ENCODE results near the gene PLEKHA7. TPM values are rescaled to one million over a fixed set of nuclear protein-coding genes. Genes with fewer than 3 reads are reported as not detected.

The PLEKHA7 gene
- total RNA-seq, 6 donors from 2014 or later = 27.5 to 87.0 (median 48.6) TPM

DNA sequence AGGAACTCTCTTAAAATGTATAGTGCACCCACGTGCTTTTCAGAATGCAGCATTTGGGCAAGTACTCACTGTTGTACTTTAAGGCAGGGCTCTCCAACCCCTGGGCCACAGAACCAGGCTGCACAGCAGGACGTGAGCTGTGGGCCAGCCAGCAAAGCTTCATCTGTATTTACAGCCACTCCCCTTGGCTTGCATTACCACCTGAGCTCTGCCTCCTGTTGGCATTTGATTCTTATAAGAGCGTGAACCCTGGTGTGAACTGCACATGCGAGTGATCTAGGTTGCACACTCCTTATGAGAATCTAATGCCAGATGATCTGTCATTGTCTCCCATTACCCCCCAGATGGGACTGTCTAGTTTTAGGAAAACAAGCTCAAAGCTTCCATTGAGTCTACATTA lies 272.7 kb downstream of the PLEKHA7 start:
- H3K4me3 ChIP-seq = no peak overlapping the region
- no peak for TF ChIP-seq CTCF (IDR thresholded peaks at IDR 0.05)
- TF ChIP-seq POLR2AphosphoS5 (IDR thresholded peaks at IDR 0.05) = no peak
- no peak for TF ChIP-seq POLR2A (IDR thresholded peaks at IDR 0.05)
- no peak for TF ChIP-seq EP300 (IDR thresholded peaks at IDR 0.05)

GRCh38 chr11:16738947-16739815 lies 275.0 kb downstream of the PLEKHA7 start:
- WGBS, 2 donors = 3% methylated on average over 32 of the region's 32 CpGs
- TF ChIP-seq POLR2AphosphoS5 (IDR thresholded peaks at IDR 0.05) (no peak), CTCF (IDR thresholded peaks at IDR 0.05) (no peak), POLR2A (IDR thresholded peaks at IDR 0.05) (no peak)
- Histone ChIP-seq H3K27me3 (no peaks in the 10 kb centered on the region), H3K9me3 (no peaks in the 10 kb centered on the region), H3K4me1 (peaks cover 36 to 54% (median 39%) of the 10 kb centered on the region in 4 donors), H3K27ac (peak overlapping the region; percentile 94 to 99 (median 97)), H3K36me3 (no peaks in the 10 kb centered on the region), H3K4me3 (peak overlapping the region; percentile 65 to 78 (median 68))
- ATAC-seq (ENCODE audit: low FRiP score in 2 of 2) = peak in 1 of 2 donors; percentile 25
- no peak for DNase-seq

More for the DNA sequence above, 272.7 kb downstream of the PLEKHA7 start:
- DNase-seq (no peak), ATAC-seq (ENCODE audit: low FRiP score in 2 of 2) (no peak)
- no peak overlapping the region for H3K27ac ChIP-seq
- WGBS, 2 donors = 79 to 81% methylated on average over 4 of the region's 4 CpGs
- H3K27me3 ChIP-seq = no peaks in the 10 kb centered on the region
- H3K36me3 ChIP-seq = peaks cover 3 to 19% (median 4%) of the 10 kb centered on the region in 4 donors
- peaks cover 36 to 56% (median 42%) of the 10 kb centered on the region in 4 donors for H3K4me1 ChIP-seq
- no peaks in the 10 kb centered on the region for H3K9me3 ChIP-seq

GRCh38 chr11:16738193-16738946 lies 275.8 kb downstream of the PLEKHA7 start, which contains the start of gene C11orf58:
C11orf58 (plus strand) TSS chr11:16738647; CDS start chr11:16738779, 132 bp downstream.
- no peaks in the 10 kb centered on the region for H3K36me3 ChIP-seq
- TF ChIP-seq POLR2AphosphoS5 (IDR thresholded peaks at IDR 0.05) (peak; percentile 88 to 95), POLR2A (IDR thresholded peaks at IDR 0.05) (peak in 3 of 4 donors; percentile 89 to 97 (median 92)), CTCF (IDR thresholded peaks at IDR 0.05) (peak in 1 of 6 experiments; percentile 5), EP300 (IDR thresholded peaks at IDR 0.05) (no peak)
- H3K4me3 ChIP-seq = peak within 1 kb of the TSS; percentile 65 to 78 (median 68)
- no peaks in the 10 kb centered on the region for H3K27me3 ChIP-seq
- WGBS, 2 donors = 0% methylated on average over 26 to 47 of the region's 47 CpGs
- ATAC-seq (ENCODE audit: low FRiP score in 2 of 2) (peak; percentile 98 to 99), DNase-seq (peak; percentile 94 to 97)
- no peaks in the 10 kb centered on the region for H3K9me3 ChIP-seq
- peaks cover 35 to 48% (median 37%) of the 10 kb centered on the region in 4 donors for H3K4me1 ChIP-seq
- peak within 1 kb of the TSS; percentile 94 to 99 (median 97) for H3K27ac ChIP-seq

- WGBS, 2 donors = 0 to 1% methylated on average over 6 of the region's 6 CpGs
- Histone ChIP-seq H3K9me3 (no peaks in the 10 kb centered on the region), H3K4me3 (peak overlapping the region; percentile 39 to 78 (median 68)), H3K4me1 (peaks cover 30 to 42% (median 33%) of the 10 kb centered on the region in 4 donors), H3K36me3 (no peaks in the 10 kb centered on the region), H3K27ac (peak overlapping the region; percentile 94 to 99 (median 97)), H3K27me3 (no peaks in the 10 kb centered on the region)
- TF ChIP-seq CTCF (IDR thresholded peaks at IDR 0.05) (no peak), EP300 (IDR thresholded peaks at IDR 0.05) (no peak), POLR2AphosphoS5 (IDR thresholded peaks at IDR 0.05) (no peak), POLR2A (IDR thresholded peaks at IDR 0.05) (no peak)
- DNase-seq (no peak), ATAC-seq (ENCODE audit: low FRiP score in 2 of 2) (peak; percentile 3 to 53)
These were observed 276.4 kb downstream of the PLEKHA7 start for GRCh38 chr11:16737818-16738192.

Other genes starting within 250 kb of the PLEKHA7 start
- 1,000 to 10,000 TPM in 1 of 6 donors, 100 to 1,000 TPM in 5; 263 to 1,313 (median 751) TPM for gene RPS13, start 63.3 kb upstream of the PLEKHA7 start, total RNA-seq
- gene PIK3C2A, start 193.6 kb upstream of the PLEKHA7 start, total RNA-seq = 10 to 100 TPM; 41.0 to 90.2 (median 72.9) TPM

Measured in upper lobe of left lung (tissue), 6 donors.